Glutamatergic neuron (in vitro differentiated cells): ENCODE measurements around the gene TRIM13. TPM values are rescaled to one million over a fixed set of nuclear protein-coding genes. Genes with fewer than 3 reads are reported as not detected.

ENCODE experiments used
- microRNA-seq: library from miRNA; unstranded; fragments of <30 nt; microRNA quantifications from one replicate; pipeline ENCODE4, GENCODE V29; 2020; ENCODE audit not compliant: unreplicated experiment
- total RNA-seq: library from RNA; stranded (reverse); fragmentation: NEBNext Ultra II Directional; extraction: Animal tissue kit (Norgen Biotek cat#: 25700); gene quantifications from one replicate; pipeline ENCODE4 v1.2.1, GENCODE V29; 2021; ENCODE audit not compliant: unreplicated experiment

The TRIM13 gene
- total RNA-seq, 1 donor from 2014 or later: 43.1 TPM

Small RNA genes within 50 kb of the gene (microRNA-seq; reads per million reads assigned to microRNA genes)
- gene MIR15A (2,296 reads per million, percentile 93 among the genes with 10 or more reads in this experiment), gene MIR16-1 (1,175 reads per million, percentile 90 among the genes with 10 or more reads in this experiment), gene MIR3613 (46.4 reads per million, percentile 67 among the genes with 10 or more reads in this experiment)

Other genes with a start within 250 kb of the TRIM13 start
- gene KPNA3, start 204.4 kb upstream of the TRIM13 start, total RNA-seq: 46.6 TPM
- 8.3 TPM for gene SPRYD7, start 60.7 kb upstream of the TRIM13 start, total RNA-seq
- gene KCNRG, start 18.4 kb downstream of the TRIM13 start, total RNA-seq: 0.83 TPM